ENCODE data around the gene CGN. TPM values are rescaled to one million over a fixed set of nuclear protein-coding genes. Genes with fewer than 3 reads are reported as not detected.
"Not testable (repeated sequence)": the region's sequence is repeated elsewhere in the genome, so short reads cannot be mapped to it uniquely, and the experiment has no call there.

Gene CGN
- total and polyA plus RNA-seq, 4 donors, result 0.23 to 27.5 (median 1.0) TPM

DNA sequence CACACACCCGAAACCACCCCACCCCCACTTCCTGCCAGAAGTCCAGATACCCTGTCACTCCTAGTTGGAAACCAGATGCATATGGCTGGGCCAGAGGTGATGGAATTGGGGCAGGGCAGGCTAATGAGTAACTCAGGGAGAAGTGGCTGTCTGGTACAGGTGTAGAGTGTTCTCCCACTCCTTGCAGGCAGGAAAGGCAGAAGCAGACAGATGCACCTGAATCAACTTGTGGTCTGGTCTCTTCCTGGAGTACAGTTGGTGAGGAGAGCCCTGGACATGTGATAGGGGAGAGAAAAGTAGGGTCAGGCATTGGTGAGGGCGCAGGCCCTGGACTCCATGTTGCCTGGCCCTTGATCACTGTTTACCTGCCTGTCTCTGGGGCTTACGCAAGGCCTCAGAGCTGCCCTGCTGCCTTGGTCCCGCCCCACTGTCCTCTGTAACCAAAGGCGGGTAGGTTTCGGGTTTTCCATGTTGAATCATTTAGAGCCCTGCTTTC lies 2.5 kb downstream of the CGN start:
- intact Hi-C loops (cut with DNase I), result no loop called here
- H3K9me3 ChIP-seq (ENCODE audit: control insufficient read depth, low read length), result no peaks in the 10 kb centered on the region
- 86 to 87% methylated on average over 6 of the region's 6 CpGs for WGBS, 2 donors
- ATAC-seq (ENCODE audit: low FRiP score), result no peak
- H3K36me3 ChIP-seq (ENCODE audit: control insufficient read depth in 1 of 2, insufficient read depth in 2 of 2, low read length in 1 of 2), result no peaks in the 10 kb centered on the region
- H3K27ac ChIP-seq (ENCODE audit: low read depth in 1 of 2, low read length in 2 of 2), result no peak overlapping the region
- no peak overlapping the region for H3K4me3 ChIP-seq (ENCODE audit: low read length in 2 of 2)
- no peaks in the 10 kb centered on the region for H3K27me3 ChIP-seq (ENCODE audit: control insufficient read depth in 1 of 2, insufficient read depth in 2 of 2, low read length in 1 of 2)
- no peak for DNase-seq
- H3K4me1 ChIP-seq (ENCODE audit: control insufficient read depth in 1 of 2, insufficient read depth in 2 of 2, low read length in 2 of 2), result peaks cover 0 to 5% of the 10 kb centered on the region in 2 donors

DNA sequence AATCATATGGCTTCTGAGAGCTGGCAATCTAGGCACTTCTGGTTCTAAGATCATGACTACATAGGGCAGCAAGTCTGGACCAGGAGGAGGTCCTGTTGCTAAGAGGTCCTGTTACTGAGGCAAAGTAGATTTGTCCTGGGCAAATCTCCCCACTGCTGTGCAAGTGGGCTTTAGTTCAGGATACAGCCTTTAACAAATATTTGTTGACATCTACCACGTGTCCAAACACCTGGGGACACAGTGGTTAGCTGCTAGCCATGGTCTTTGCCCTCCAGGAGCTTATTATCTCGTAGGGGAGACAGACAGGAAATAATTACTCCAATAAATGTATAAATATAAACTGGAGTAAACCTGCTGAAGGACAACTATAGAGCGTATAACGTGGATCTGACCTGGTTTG lies 3.2 kb downstream of the CGN start:
- no peak for ATAC-seq (ENCODE audit: low FRiP score)
- no peak overlapping the region for H3K27ac ChIP-seq (ENCODE audit: low read depth in 1 of 2, low read length in 2 of 2)
- 95 to 96% methylated on average over 4 of the region's 4 CpGs for WGBS, 2 donors
- DNase-seq, result no peak
- no peaks in the 10 kb centered on the region for H3K36me3 ChIP-seq (ENCODE audit: control insufficient read depth in 1 of 2, insufficient read depth in 2 of 2, low read length in 1 of 2)
- H3K27me3 ChIP-seq (ENCODE audit: control insufficient read depth in 1 of 2, insufficient read depth in 2 of 2, low read length in 1 of 2), result no peaks in the 10 kb centered on the region
- peaks cover 0 to 5% of the 10 kb centered on the region in 2 donors for H3K4me1 ChIP-seq (ENCODE audit: control insufficient read depth in 1 of 2, insufficient read depth in 2 of 2, low read length in 2 of 2)
- H3K4me3 ChIP-seq (ENCODE audit: low read length in 2 of 2), result no peak overlapping the region
- H3K9me3 ChIP-seq (ENCODE audit: control insufficient read depth, low read length), result no peaks in the 10 kb centered on the region
- intact Hi-C loops (cut with DNase I), result no loop called here

DNA sequence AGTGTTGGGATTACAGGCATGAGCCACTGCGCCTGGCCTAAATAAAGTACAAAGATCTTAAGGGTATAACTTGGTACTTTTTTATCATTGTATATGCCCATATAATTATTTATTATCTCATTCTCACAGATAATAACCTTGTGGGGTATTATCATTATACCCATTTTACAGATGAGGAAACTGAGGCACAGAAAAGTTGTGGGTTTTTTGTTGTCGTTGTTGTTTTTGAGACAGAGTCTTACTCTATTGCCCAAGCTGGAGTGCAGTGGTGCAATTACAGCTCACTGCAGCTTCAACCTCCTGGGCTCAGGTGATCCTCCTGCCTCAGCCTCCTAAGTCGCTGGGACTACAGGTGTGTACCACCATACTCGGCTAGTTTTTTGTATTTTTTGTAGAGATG lies 4.1 kb downstream of the CGN start:
- no peaks in the 10 kb centered on the region for H3K27me3 ChIP-seq (ENCODE audit: control insufficient read depth in 1 of 2, insufficient read depth in 2 of 2, low read length in 1 of 2)
- 97 to 98% methylated on average over 4 of the region's 4 CpGs for WGBS, 2 donors
- no peak overlapping the region for H3K27ac ChIP-seq (ENCODE audit: low read depth in 1 of 2, low read length in 2 of 2)
- H3K36me3 ChIP-seq (ENCODE audit: control insufficient read depth in 1 of 2, insufficient read depth in 2 of 2, low read length in 1 of 2), result no peaks in the 10 kb centered on the region
- H3K4me3 ChIP-seq (ENCODE audit: low read length in 2 of 2), result no peak overlapping the region
- ATAC-seq (ENCODE audit: low FRiP score) (no peak), DNase-seq (no peak)
- H3K9me3 ChIP-seq (ENCODE audit: control insufficient read depth, low read length), result no peaks in the 10 kb centered on the region
- intact Hi-C loops (cut with DNase I), result no loop called here
- H3K4me1 ChIP-seq (ENCODE audit: control insufficient read depth in 1 of 2, insufficient read depth in 2 of 2, low read length in 2 of 2), result peaks cover 0 to 5% of the 10 kb centered on the region in 2 donors

DNA sequence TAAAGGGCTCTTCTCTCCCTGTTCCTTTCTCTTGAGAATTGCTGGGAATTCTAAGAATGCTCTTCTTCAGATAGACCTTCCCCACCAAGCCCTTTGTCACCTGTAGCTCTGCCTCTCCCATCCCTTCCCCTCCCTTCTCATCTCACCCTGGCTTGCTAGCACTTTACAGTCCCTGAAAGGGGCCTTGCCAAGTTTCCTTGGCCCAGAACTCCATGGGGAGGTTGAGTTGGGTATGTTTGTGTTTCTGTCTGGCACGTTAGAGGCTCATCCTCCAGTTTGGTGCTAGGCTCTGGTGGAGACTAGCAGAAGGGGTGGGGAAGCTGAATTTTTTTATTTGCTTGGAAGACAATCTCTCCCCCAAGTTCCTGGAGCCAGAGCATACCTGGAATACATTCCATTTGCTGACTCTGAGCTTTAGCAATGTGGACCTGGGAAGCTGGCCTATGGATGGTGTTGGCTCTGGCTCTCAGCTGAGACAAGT lies 4.9 kb downstream of the CGN start:
- Histone ChIP-seq H3K4me1 (ENCODE audit: control insufficient read depth in 1 of 2, insufficient read depth in 2 of 2, low read length in 2 of 2) (peaks cover 0 to 5% of the 10 kb centered on the region in 2 donors), H3K4me3 (ENCODE audit: low read length in 2 of 2) (no peak overlapping the region), H3K36me3 (ENCODE audit: control insufficient read depth in 1 of 2, insufficient read depth in 2 of 2, low read length in 1 of 2) (no peaks in the 10 kb centered on the region), H3K9me3 (ENCODE audit: control insufficient read depth, low read length) (no peaks in the 10 kb centered on the region), H3K27ac (ENCODE audit: low read depth in 1 of 2, low read length in 2 of 2) (no peak overlapping the region), H3K27me3 (ENCODE audit: control insufficient read depth in 1 of 2, insufficient read depth in 2 of 2, low read length in 1 of 2) (no peaks in the 10 kb centered on the region)
- no peak for ATAC-seq (ENCODE audit: low FRiP score)
- no peak for DNase-seq
- WGBS, 2 donors, result 25 to 29% methylated on average over 1 of the region's 1 CpG
- intact Hi-C loops (cut with DNase I), result no loop called here

DNA sequence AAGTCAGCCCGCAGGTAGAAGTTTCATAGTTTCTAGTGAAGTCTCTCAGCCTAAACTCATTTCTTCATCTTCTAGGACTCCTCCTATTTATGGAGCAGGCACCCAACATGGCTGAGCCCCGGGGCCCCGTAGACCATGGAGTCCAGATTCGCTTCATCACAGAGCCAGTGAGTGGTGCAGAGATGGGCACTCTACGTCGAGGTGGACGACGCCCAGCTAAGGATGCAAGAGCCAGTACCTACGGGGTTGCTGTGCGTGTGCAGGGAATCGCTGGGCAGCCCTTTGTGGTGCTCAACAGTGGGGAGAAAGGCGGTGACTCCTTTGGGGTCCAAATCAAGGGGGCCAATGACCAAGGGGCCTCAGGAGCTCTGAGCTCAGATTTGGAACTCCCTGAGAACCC lies 7.2 kb downstream of the CGN start:
- DNase-seq, result peak in 1 of 2 donors; percentile 71
- Histone ChIP-seq H3K36me3 (ENCODE audit: control insufficient read depth in 1 of 2, insufficient read depth in 2 of 2, low read length in 1 of 2) (no peaks in the 10 kb centered on the region), H3K4me3 (ENCODE audit: low read length in 2 of 2) (no peak overlapping the region), H3K4me1 (ENCODE audit: control insufficient read depth in 1 of 2, insufficient read depth in 2 of 2, low read length in 2 of 2) (no peaks in the 10 kb centered on the region), H3K27ac (ENCODE audit: low read depth in 1 of 2, low read length in 2 of 2) (no peak overlapping the region), H3K27me3 (ENCODE audit: control insufficient read depth in 1 of 2, insufficient read depth in 2 of 2, low read length in 1 of 2) (no peaks in the 10 kb centered on the region), H3K9me3 (ENCODE audit: control insufficient read depth, low read length) (no peaks in the 10 kb centered on the region)
- intact Hi-C loops (cut with DNase I), result no loop called here
- no peak for ATAC-seq (ENCODE audit: low FRiP score)
- 96% methylated on average over 12 of the region's 12 CpGs for WGBS, 2 donors

DNA sequence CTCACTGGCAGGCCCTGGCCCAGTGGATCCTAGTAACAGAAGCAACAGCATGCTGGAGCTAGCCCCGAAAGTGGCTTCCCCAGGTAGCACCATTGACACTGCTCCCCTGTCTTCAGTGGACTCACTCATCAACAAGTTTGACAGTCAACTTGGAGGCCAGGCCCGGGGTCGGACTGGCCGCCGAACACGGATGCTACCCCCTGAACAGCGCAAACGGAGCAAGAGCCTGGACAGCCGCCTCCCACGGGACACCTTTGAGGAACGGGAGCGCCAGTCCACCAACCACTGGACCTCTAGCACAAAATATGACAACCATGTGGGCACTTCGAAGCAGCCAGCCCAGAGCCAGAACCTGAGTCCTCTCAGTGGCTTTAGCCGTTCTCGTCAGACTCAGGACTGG lies 7.7 kb downstream of the CGN start:
- no peaks in the 10 kb centered on the region for H3K9me3 ChIP-seq (ENCODE audit: control insufficient read depth, low read length)
- no peak overlapping the region for H3K4me3 ChIP-seq (ENCODE audit: low read length in 2 of 2)
- WGBS, 2 donors, result 95 to 98% methylated on average over 15 of the region's 15 CpGs
- no peaks in the 10 kb centered on the region for H3K27me3 ChIP-seq (ENCODE audit: control insufficient read depth in 1 of 2, insufficient read depth in 2 of 2, low read length in 1 of 2)
- DNase-seq (peak in 1 of 2 donors; percentile 65), ATAC-seq (ENCODE audit: low FRiP score) (no peak)
- intact Hi-C loops (cut with DNase I), result no loop called here
- no peak overlapping the region for H3K27ac ChIP-seq (ENCODE audit: low read depth in 1 of 2, low read length in 2 of 2)
- no peaks in the 10 kb centered on the region for H3K4me1 ChIP-seq (ENCODE audit: control insufficient read depth in 1 of 2, insufficient read depth in 2 of 2, low read length in 2 of 2)
- no peaks in the 10 kb centered on the region for H3K36me3 ChIP-seq (ENCODE audit: control insufficient read depth in 1 of 2, insufficient read depth in 2 of 2, low read length in 1 of 2)

DNA sequence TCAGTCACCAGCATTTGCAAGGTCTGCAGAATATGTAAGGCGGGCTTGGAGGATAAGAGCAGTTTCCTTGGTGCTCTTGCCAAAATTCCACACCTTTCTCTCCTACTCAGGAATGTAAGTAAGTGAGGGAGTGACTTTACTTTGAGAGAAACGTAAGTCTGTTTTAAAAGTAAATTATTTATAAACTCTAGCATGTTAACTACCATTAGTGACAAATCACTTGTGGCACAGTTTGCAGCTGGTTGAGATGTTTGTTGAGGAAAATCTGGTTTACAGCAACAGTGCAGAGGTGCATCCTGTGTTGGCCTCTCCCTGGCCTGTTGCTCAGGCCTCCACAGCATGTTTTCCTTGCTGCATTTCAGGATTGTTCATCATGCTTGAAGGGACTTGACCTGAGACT lies 8.5 kb downstream of the CGN start:
- Histone ChIP-seq H3K9me3 (ENCODE audit: control insufficient read depth, low read length) (no peaks in the 10 kb centered on the region), H3K4me3 (ENCODE audit: low read length in 2 of 2) (no peak overlapping the region), H3K36me3 (ENCODE audit: control insufficient read depth in 1 of 2, insufficient read depth in 2 of 2, low read length in 1 of 2) (no peaks in the 10 kb centered on the region), H3K4me1 (ENCODE audit: control insufficient read depth in 1 of 2, insufficient read depth in 2 of 2, low read length in 2 of 2) (no peaks in the 10 kb centered on the region), H3K27me3 (ENCODE audit: control insufficient read depth in 1 of 2, insufficient read depth in 2 of 2, low read length in 1 of 2) (no peaks in the 10 kb centered on the region), H3K27ac (ENCODE audit: low read depth in 1 of 2, low read length in 2 of 2) (no peak overlapping the region)
- ATAC-seq (ENCODE audit: low FRiP score) (no peak), DNase-seq (no peak)
- intact Hi-C loops (cut with DNase I), result no loop called here
- 92 to 94% methylated on average over 2 of the region's 2 CpGs for WGBS, 2 donors

DNA sequence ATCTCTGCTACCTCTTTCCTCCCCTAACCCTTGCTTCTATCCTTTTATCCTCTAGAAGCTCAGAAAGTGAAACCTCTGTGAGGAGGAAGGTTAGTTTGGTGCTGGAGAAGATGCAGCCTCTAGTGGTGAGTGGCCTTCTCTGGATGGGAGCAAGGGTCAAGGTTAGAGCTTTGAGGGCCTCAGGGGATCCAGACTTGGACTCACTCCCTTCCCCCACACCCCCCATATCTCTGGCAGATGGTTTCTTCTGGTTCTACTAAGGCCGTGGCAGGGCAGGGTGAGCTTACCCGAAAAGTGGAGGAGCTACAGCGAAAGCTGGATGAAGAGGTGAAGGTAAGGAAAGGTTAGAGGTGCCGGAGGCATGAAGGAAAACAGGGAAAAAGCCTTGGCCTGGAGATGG lies 9.2 kb downstream of the CGN start:
- 93 to 94% methylated on average over 4 of the region's 4 CpGs for WGBS, 2 donors
- intact Hi-C loops (cut with DNase I), result no loop called here

DNA sequence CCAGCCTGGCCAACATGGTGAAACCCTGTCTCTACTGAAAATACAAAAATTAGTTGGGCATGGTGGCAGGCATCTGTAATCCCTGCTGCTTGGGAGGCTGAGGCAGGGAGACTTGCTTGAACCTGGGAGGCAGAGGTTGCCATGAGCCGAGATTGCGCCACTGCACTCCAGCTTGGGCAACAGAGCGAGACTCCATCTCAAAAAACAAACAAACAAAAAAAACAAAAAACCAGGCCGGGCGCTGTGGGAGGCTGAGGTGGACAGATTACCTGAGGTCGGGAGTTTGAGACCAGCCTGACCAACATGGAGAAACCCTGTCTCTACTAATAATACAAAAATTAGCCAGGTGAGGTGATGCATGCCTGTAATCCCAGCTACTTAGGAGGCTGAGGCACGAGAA lies 11.2 kb downstream of the CGN start:
- ATAC-seq (ENCODE audit: low FRiP score); H3K27ac ChIP-seq (ENCODE audit: low read depth in 1 of 2, low read length in 2 of 2); intact Hi-C loops (cut with DNase I); H3K9me3 ChIP-seq (ENCODE audit: control insufficient read depth, low read length); H3K36me3 ChIP-seq (ENCODE audit: control insufficient read depth in 1 of 2, insufficient read depth in 2 of 2, low read length in 1 of 2); H3K27me3 ChIP-seq (ENCODE audit: control insufficient read depth in 1 of 2, insufficient read depth in 2 of 2, low read length in 1 of 2); H3K4me1 ChIP-seq (ENCODE audit: control insufficient read depth in 1 of 2, insufficient read depth in 2 of 2, low read length in 2 of 2); H3K4me3 ChIP-seq (ENCODE audit: low read length in 2 of 2): not testable (repeated sequence)
- peak in 1 of 2 donors; percentile 19 for DNase-seq
- 89 to 96% methylated on average over 7 of the region's 7 CpGs for WGBS, 2 donors

More for the DNA sequence above, 9.2 kb downstream of the CGN start:
- peak in 1 of 2 donors; percentile 9 for DNase-seq
- no peaks in the 10 kb centered on the region for H3K4me1 ChIP-seq (ENCODE audit: control insufficient read depth in 1 of 2, insufficient read depth in 2 of 2, low read length in 2 of 2)
- H3K27ac ChIP-seq (ENCODE audit: low read depth in 1 of 2, low read length in 2 of 2), result no peak overlapping the region
- no peak overlapping the region for H3K4me3 ChIP-seq (ENCODE audit: low read length in 2 of 2)
- H3K27me3 ChIP-seq (ENCODE audit: control insufficient read depth in 1 of 2, insufficient read depth in 2 of 2, low read length in 1 of 2), result no peaks in the 10 kb centered on the region
- H3K9me3 ChIP-seq (ENCODE audit: control insufficient read depth, low read length), result no peaks in the 10 kb centered on the region
- H3K36me3 ChIP-seq (ENCODE audit: control insufficient read depth in 1 of 2, insufficient read depth in 2 of 2, low read length in 1 of 2), result no peaks in the 10 kb centered on the region
- no peak for ATAC-seq (ENCODE audit: low FRiP score)
